SH-SY5Y (cell line): ENCODE results near the gene APOL1.

ENCODE experiments used
- GATA2 ChIP-seq: IDR thresholded peaks from 2 replicates; pipeline ENCODE4 v1.6.1; 2011; ENCODE audit warnings: mild to moderate bottlenecking, low read depth, low read length
- GATA3 ChIP-seq: IDR thresholded peaks from 2 replicates; pipeline ENCODE4 v1.6.1; 2011; ENCODE audit warnings: low read depth, mild to moderate bottlenecking, low read length, moderate library complexity

DNA sequence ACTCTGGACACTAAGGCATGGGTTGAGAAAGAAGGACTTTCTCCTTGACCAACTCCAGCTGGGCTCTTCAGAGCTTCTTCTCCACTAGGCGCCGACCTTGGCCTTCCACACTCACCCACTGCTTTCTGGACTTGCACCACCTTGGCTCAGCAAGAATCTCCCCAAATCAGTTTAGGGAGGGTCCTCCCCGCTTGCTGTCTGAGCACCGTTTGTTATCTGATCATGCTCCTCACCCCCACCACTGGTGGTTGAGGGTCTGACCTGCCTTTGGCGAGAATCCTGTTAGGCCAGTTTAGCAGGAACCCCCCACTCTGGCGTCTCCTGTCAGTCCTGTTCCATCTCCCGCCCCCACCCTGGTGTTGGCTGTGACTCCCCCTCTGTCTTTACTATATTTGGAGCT, 24.0 kb upstream of the APOL1 start:
- no peak for TF ChIP-seq GATA3
- no peak for TF ChIP-seq GATA2
